Measurements from ENCODE around the gene VCX3A. TPM values are rescaled to one million over a fixed set of nuclear protein-coding genes. Genes with fewer than 3 reads are reported as not detected.
"Not testable (repeated sequence)": the region's sequence is repeated elsewhere in the genome, so short reads cannot be mapped to it uniquely, and the experiment has no call there.

Gene VCX3A
- 10 to 100 TPM in 1 of 2 donors, not detected in 1; 18.1 TPM for total RNA-seq

- H3K27me3 ChIP-seq (replicated peaks; ENCODE audit: insufficient read depth); H3K36me3 ChIP-seq; H3K27ac ChIP-seq; DNase-seq (ENCODE audit: low spot score); H3K4me3 ChIP-seq; intact Hi-C loops (cut with DNase I); H3K4me1 ChIP-seq (replicated peaks); H3K9me3 ChIP-seq: not testable (repeated sequence)
- 100% methylated on average over 1 of the region's 1 CpG for WGBS
These were observed at the start of gene VCX3A for GRCh38 chrX:6535018-6535417. Gene VCX3A (minus strand): TSS chrX:6535118. CDS start chrX:6534497, 621 bp downstream.

GRCh38 chrX:6574762-6575161 is 39.8 kb upstream of the VCX3A start:
- no peak for TF ChIP-seq CTCF (IDR thresholded peaks at IDR 0.05)
- TF ChIP-seq POLR2A (IDR thresholded peaks at IDR 0.05) = no peak
- TF ChIP-seq POLR2AphosphoS5 (IDR thresholded peaks at IDR 0.05) = no peak
- Histone ChIP-seq H3K9me3 (no peaks in the 10 kb centered on the region), H3K4me1 (replicated peaks) (no peaks in the 10 kb centered on the region), H3K36me3 (no peaks in the 10 kb centered on the region), H3K27ac (no peak overlapping the region), H3K4me3 (no peak overlapping the region), H3K27me3 (replicated peaks; ENCODE audit: insufficient read depth) (no peaks in the 10 kb centered on the region)
- WGBS = 75% methylated on average over 5 of the region's 5 CpGs
- intact Hi-C loops (cut with DNase I) = no loop called here
- DNase-seq (ENCODE audit: low spot score) = no peak

GRCh38 chrX:6568031-6568430 is 33.1 kb upstream of the VCX3A start:
- no peak for DNase-seq (ENCODE audit: low spot score)
- intact Hi-C loops (cut with DNase I) = no loop called here
- no peaks in the 10 kb centered on the region for H3K9me3 ChIP-seq

GRCh38 chrX:6558979-6559378 is 24.1 kb upstream of the VCX3A start:
- TF ChIP-seq CTCF (IDR thresholded peaks at IDR 0.05) (no peak), POLR2A (IDR thresholded peaks at IDR 0.05) (no peak), POLR2AphosphoS5 (IDR thresholded peaks at IDR 0.05) (no peak)
- H3K9me3 ChIP-seq = no peaks in the 10 kb centered on the region
- no peaks in the 10 kb centered on the region for H3K36me3 ChIP-seq
- no peak overlapping the region for H3K27ac ChIP-seq
- WGBS = 78% methylated on average over 5 of the region's 5 CpGs
- no peak for DNase-seq (ENCODE audit: low spot score)
- intact Hi-C loops (cut with DNase I) = no loop called here
- no peaks in the 10 kb centered on the region for H3K4me1 ChIP-seq (replicated peaks)
- H3K4me3 ChIP-seq = no peak overlapping the region
- H3K27me3 ChIP-seq (replicated peaks; ENCODE audit: insufficient read depth) = no peaks in the 10 kb centered on the region

More at GRCh38 chrX:6568031-6568430, 33.1 kb upstream of the VCX3A start:
- Histone ChIP-seq H3K4me1 (replicated peaks) (no peaks in the 10 kb centered on the region), H3K27me3 (replicated peaks; ENCODE audit: insufficient read depth) (no peaks in the 10 kb centered on the region), H3K36me3 (no peaks in the 10 kb centered on the region), H3K4me3 (no peak overlapping the region), H3K27ac (no peak overlapping the region)
- TF ChIP-seq POLR2AphosphoS5 (IDR thresholded peaks at IDR 0.05) = no peak
- no peak for TF ChIP-seq CTCF (IDR thresholded peaks at IDR 0.05)
- TF ChIP-seq POLR2A (IDR thresholded peaks at IDR 0.05) = no peak
- WGBS = 10% methylated on average over 3 of the region's 3 CpGs

- TF ChIP-seq POLR2A (IDR thresholded peaks at IDR 0.05) = no peak
- no peak for TF ChIP-seq CTCF (IDR thresholded peaks at IDR 0.05)
- no peak for TF ChIP-seq POLR2AphosphoS5 (IDR thresholded peaks at IDR 0.05)
- DNase-seq (ENCODE audit: low spot score) = no peak
- intact Hi-C loops (cut with DNase I) = no loop called here
- Histone ChIP-seq H3K36me3 (no peaks in the 10 kb centered on the region), H3K4me1 (replicated peaks) (no peaks in the 10 kb centered on the region), H3K27me3 (replicated peaks; ENCODE audit: insufficient read depth) (no peaks in the 10 kb centered on the region), H3K27ac (no peak overlapping the region), H3K9me3 (no peaks in the 10 kb centered on the region), H3K4me3 (no peak overlapping the region)
- WGBS = 92% methylated on average over 3 of the region's 3 CpGs
These were observed 22.8 kb upstream of the VCX3A start for GRCh38 chrX:6557690-6558089.
